HCT116 (cell line): ENCODE measurements around the gene APOA5. TPM values are rescaled to one million over a fixed set of nuclear protein-coding genes. Genes with fewer than 3 reads are reported as not detected.

ENCODE experiments used
- ATAC-seq: fragments of 200-7000 bp; cut with Tn5 transposase; 2 replicates; pipeline ENCODE4 v1.9.1; 2020; ENCODE audit warnings: mild to moderate bottlenecking, moderate library complexity
- BruUV-seq: library from RNA; stranded (reverse); fragments of 400-500 nt; replicated peaks from 2 replicates; lab custom pipeline; 2021; lab: Mats Ljungman, UMichigan
- CTCF ChIA-PET: fragments of 300-600 bp; sonication (Branson Sonifier 250); formaldehyde crosslinking; loops from one replicate; lab custom pipeline; 2021; ENCODE audit warnings: antibody characterized with exemption; lab: Charles Lee
- POLR2A ChIA-PET: fragments of 300-600, 350-600 bp; sonication (Branson Sonifier 250); formaldehyde crosslinking; loops from one replicate; lab custom pipeline; 2021; ENCODE audit warnings: antibody characterized with exemption; lab: Charles Lee
- RAD21 ChIA-PET, 2 experiments: fragments of 300-600 bp; sonication (Branson Sonifier 250); formaldehyde crosslinking; loops; one replicate each; lab custom pipeline; 2023; ENCODE audit warnings: low total read pairs in 2 of 2; ENCODE audit not compliant: uncharacterized antibody in 2 of 2, unreplicated experiment in 2 of 2, low non-redundant PET in 1 of 2; lab: Charles Lee
- DNase-seq: peaks from one replicate; pipeline ENCODE4 v3.0.0-alpha.2; 2010; ENCODE audit warnings: low read depth, low spot score
- H2AFZ ChIP-seq: fragments of 200-600 bp; shearing (Covaris generic), sonication (generic); 2 replicates; pipeline ENCODE4 v1.6.1; 2017; ENCODE audit warnings: low read depth, mixed run types, mixed read lengths, antibody characterized with exemption, low read length; ENCODE audit not compliant: poor library complexity, severe bottlenecking
- H3K27ac ChIP-seq: 2 replicates; pipeline ENCODE4 v1.5.1; 2012; ENCODE audit warnings: low read depth, low read length
- H3K27me3 ChIP-seq: fragments of 200-600 bp; sonication (generic); 2 replicates; pipeline ENCODE4 v1.6.1; 2016; ENCODE audit warnings: mixed run types, low read length, mixed read lengths; ENCODE audit not compliant: insufficient read depth
- H3K36me3 ChIP-seq, 2 experiments: fragments of 200-500 bp in 1 of 2; fragments of 200-600 bp in 1 of 2; sonication (Bioruptor generic) in 1 of 2; sonication (generic) in 1 of 2; 2 replicates each; pipeline versions ENCODE4 v1.5.1 to v1.6.1; 2014 to 2016; ENCODE audit warnings: low read length in 2 of 2, inconsistent platforms in 1 of 2, mixed read lengths in 1 of 2, mixed run types in 1 of 2; ENCODE audit not compliant: insufficient read depth in 2 of 2, control insufficient read depth in 1 of 2
- H3K4me1 ChIP-seq, 2 experiments: fragments of 200-600 bp in 1 of 2; sonication (generic) in 1 of 2; 2 replicates each; pipeline versions ENCODE4 v1.5.1 to v1.6.1; 2012 to 2017; ENCODE audit warnings: low read length in 2 of 2, inconsistent platforms in 1 of 2, mild to moderate bottlenecking in 1 of 2, mixed read lengths in 1 of 2, mixed run types in 1 of 2, moderate library complexity in 1 of 2; ENCODE audit not compliant: insufficient read depth in 2 of 2, control insufficient read depth in 1 of 2
- H3K4me2 ChIP-seq: fragments of 200-600 bp; sonication (generic); 2 replicates; pipeline ENCODE4 v1.6.1; 2017; ENCODE audit warnings: mixed run types, low read length, mixed read lengths
- H3K4me3 ChIP-seq, 2 experiments: fragments of 200-600 bp in 1 of 2; sonication (generic) in 1 of 2; replicated peaks in 1 of 2; 2 replicates each; pipeline ENCODE4 v1.5.1; 2011 to 2016; ENCODE audit warnings: low read length in 2 of 2, control low read depth in 1 of 2, low read depth in 1 of 2, mild to moderate bottlenecking in 1 of 2, mixed read lengths in 1 of 2, mixed run types in 1 of 2
- H3K79me2 ChIP-seq: fragments of 200-600 bp; sonication (generic); 2 replicates; pipeline ENCODE4 v1.6.1; 2017; ENCODE audit warnings: mild to moderate bottlenecking, mixed run types, low read length, moderate library complexity, mixed read lengths; ENCODE audit not compliant: insufficient read depth
- H3K9ac ChIP-seq: fragments of 200-600 bp; sonication (generic); 2 replicates; pipeline ENCODE4 v1.6.1; 2016; ENCODE audit warnings: low read length, mixed read lengths
- H3K9me2 ChIP-seq: fragments of 200-600 bp; sonication (generic), shearing (Covaris generic); 2 replicates; pipeline ENCODE4 v1.6.1; 2017; ENCODE audit warnings: mixed run types, mild to moderate bottlenecking, moderate library complexity; ENCODE audit not compliant: insufficient read depth
- H3K9me3 ChIP-seq, 2 experiments: fragments of 200-500 bp in 1 of 2; fragments of 200-600 bp in 1 of 2; sonication (Bioruptor generic) in 1 of 2; sonication (generic) in 1 of 2; 2 replicates each; pipeline ENCODE4 v1.6.1; 2014 to 2017; ENCODE audit warnings: low read length in 2 of 2, mixed read lengths in 2 of 2, inconsistent platforms in 1 of 2, low read depth in 1 of 2, mild to moderate bottlenecking in 1 of 2, mixed run types in 1 of 2, moderate library complexity in 1 of 2; ENCODE audit not compliant: control insufficient read depth in 1 of 2, insufficient read depth in 1 of 2
- H4K20me1 ChIP-seq: fragments of 200-600 bp; sonication (generic), shearing (Covaris generic); 2 replicates; pipeline ENCODE4 v1.6.1; 2017; ENCODE audit warnings: mixed run types, mild to moderate bottlenecking, moderate library complexity; ENCODE audit not compliant: insufficient read depth
- CBX3 ChIP-seq: IDR thresholded peaks from 2 replicates; pipeline ENCODE4 v1.6.1; 2012; ENCODE audit warnings: low read depth
- CEBPB ChIP-seq: IDR thresholded peaks from 2 replicates; pipeline ENCODE4 v1.6.1; 2012; ENCODE audit warnings: low read depth
- EGR1 ChIP-seq: IDR thresholded peaks from 2 replicates; pipeline ENCODE4 v1.6.1; 2012; ENCODE audit warnings: low read depth
- EZH2 ChIP-seq: fragments of 200-600 bp; sonication (generic); IDR thresholded peaks from 2 replicates; pipeline ENCODE4 v1.6.1; 2017; ENCODE audit warnings: antibody characterized with exemption, mixed run types
- EZH2phosphoT487 ChIP-seq: fragments of 200-600 bp; IDR thresholded peaks from 2 replicates; pipeline ENCODE4 v1.6.1; 2018; ENCODE audit warnings: antibody characterized with exemption, borderline replicate concordance
- FOSL1 ChIP-seq: IDR thresholded peaks from 2 replicates; pipeline ENCODE4 v1.6.1; 2012; ENCODE audit warnings: low read depth
- JUND ChIP-seq: IDR thresholded peaks from 2 replicates; pipeline ENCODE4 v1.6.1; 2012
- MAX ChIP-seq: IDR thresholded peaks from 2 replicates; pipeline ENCODE4 v1.6.1; 2012
- POLR2A ChIP-seq: IDR thresholded peaks from 2 replicates; pipeline ENCODE4 v1.7.0; 2011; ENCODE audit warnings: borderline replicate concordance; ENCODE audit not compliant: insufficient read depth, insufficient read length; ENCODE audit errors: extremely low read depth
- RAD21 ChIP-seq: IDR thresholded peaks from 2 replicates; pipeline ENCODE4 v1.6.1; 2012; ENCODE audit warnings: low read depth, mild to moderate bottlenecking
- REST ChIP-seq: IDR thresholded peaks from 2 replicates; pipeline ENCODE4 v1.6.1; 2012; ENCODE audit warnings: low read depth
- SIN3A ChIP-seq: IDR thresholded peaks from 2 replicates; pipeline ENCODE4 v1.6.1; 2012; ENCODE audit warnings: low read depth
- SP1 ChIP-seq: IDR thresholded peaks from 2 replicates; pipeline ENCODE4 v1.6.1; 2012; ENCODE audit warnings: low read depth
- SRF ChIP-seq: IDR thresholded peaks from 2 replicates; pipeline ENCODE4 v1.6.1; 2012; ENCODE audit warnings: low read depth
- TCF7L2 ChIP-seq: IDR thresholded peaks from 2 replicates; pipeline ENCODE4 v1.7.0; 2011; ENCODE audit warnings: borderline replicate concordance, inconsistent platforms; ENCODE audit not compliant: insufficient read depth, insufficient read length; ENCODE audit errors: extremely low read depth
- YY1 ChIP-seq: IDR thresholded peaks from 2 replicates; pipeline ENCODE4 v1.6.1; 2011; ENCODE audit warnings: low read length, low read depth, moderate library complexity, mild to moderate bottlenecking; ENCODE audit not compliant: insufficient replicate concordance; ENCODE audit errors: extremely low read depth
- ZBTB33 ChIP-seq: IDR thresholded peaks from 2 replicates; pipeline ENCODE4 v1.6.1; 2011; ENCODE audit warnings: mild to moderate bottlenecking, low read length, moderate library complexity; ENCODE audit not compliant: insufficient replicate concordance; ENCODE audit errors: extremely low read depth
- ZFX ChIP-seq: fragments of 450-650 bp; IDR thresholded peaks from 2 replicates; pipeline ENCODE4 v1.6.1; 2017
- ZNF274 ChIP-seq: fragments of 200-500 bp; sonication (Bioruptor generic); IDR thresholded peaks from 2 replicates; pipeline ENCODE4 v1.6.1; 2014; ENCODE audit warnings: mild to moderate bottlenecking, low read depth, low read length, inconsistent platforms
- intact Hi-C: fragments of 100-400 bp; cut with micrococcal nuclease; formaldehyde crosslinking; loops from 2 replicates; pipeline ENCODE4 v1.10.0; 2022
- total RNA-seq: library from RNA; stranded (reverse); gene quantifications from one replicate; pipeline ENCODE4 v1.2.1, GENCODE V29; 2021; ENCODE audit not compliant: unreplicated experiment

Gene APOA5
- total RNA-seq, 1 experiment from 2014 or later: 0.12 TPM

GRCh38 chr11:116835042-116835772 lies 43.5 kb upstream of the APOA5 start:
- H3K4me3 ChIP-seq: peak overlapping the region; percentile 26 to 42; a peak in 3 of 4 replicates
- no peak for ATAC-seq
- H3K79me2 ChIP-seq: no peaks in the 10 kb centered on the region
- peak overlapping the region; percentile 40; the same call in 1 of the 2 replicates for H3K27ac ChIP-seq
- H3K9me3 ChIP-seq: no peaks in the 10 kb centered on the region
- ChIA-PET RAD21 (interaction anchor here (0.9 to 1.6 kb wide), 8 partner anchors 42 to 392 kb away, joined by 3 to 14 read pairs (median 4); partner anchors contain the start of gene APOA5 (in 2 of the 2)), POLR2A (interaction anchor here (1.2 kb wide), 1 partner anchor 44 kb away, joined by 9 read pairs; the partner anchor contains the start of gene APOA5), CTCF (interaction anchor here (0.8 to 2.9 kb wide), 14 partner anchors 10 to 392 kb away, joined by 3 to 58 read pairs (median 4); partner anchors contain the start of genes APOA5 and ZPR1)
- intact Hi-C loops: no loop called here
- no peaks in the 10 kb centered on the region for H3K27me3 ChIP-seq
- peaks cover 8 to 15% of the 10 kb centered on the region in 2 experiments for H3K4me1 ChIP-seq
- no peak for DNase-seq
- H3K4me2 ChIP-seq: peak overlapping the region; percentile 75
- peak overlapping the region; percentile 77 for H2AFZ ChIP-seq
- H3K9me2 ChIP-seq: no peaks in the 10 kb centered on the region
- H4K20me1 ChIP-seq: no peaks in the 10 kb centered on the region
- H3K9ac ChIP-seq: peak overlapping the region; percentile 52
- no TSS peak for BruUV-seq
- TF ChIP-seq SP1 (no peak), MAX (no peak), ZNF274 (no peak), SIN3A (no peak), REST (no peak), RAD21 (no peak), ZBTB33 (no peak), TCF7L2 (no peak), YY1 (no peak), JUND (no peak), ZFX (no peak), FOSL1 (no peak), SRF (no peak), POLR2A (no peak), EZH2phosphoT487 (no peak), CEBPB (no peak), CBX3 (no peak), EGR1 (no peak), EZH2 (no peak)
- H3K36me3 ChIP-seq: no peaks in the 10 kb centered on the region
